Skin epidermis (tissue), 12 donors: ENCODE results near the gene DSN1.

ENCODE experiments used
- H3K27ac ChIP-seq, 21 experiments: fragments of 200-600 bp; sonication (generic) in 11 of 21; one replicate each; pipeline ENCODE4 v1.5.0; 2020; ENCODE audit warnings: mild to moderate bottlenecking in 3 of 21, inconsistent platforms in 2 of 21, moderate library complexity in 2 of 21
- H3K4me3 ChIP-seq, 7 experiments: fragments of 200-600 bp; sonication (generic) in 2 of 7; one replicate each; pipeline ENCODE4 v1.5.0; 2020; ENCODE audit warnings: inconsistent platforms in 2 of 7, mild to moderate bottlenecking in 2 of 7, moderate library complexity in 1 of 7

Gene DSN1

DNA sequence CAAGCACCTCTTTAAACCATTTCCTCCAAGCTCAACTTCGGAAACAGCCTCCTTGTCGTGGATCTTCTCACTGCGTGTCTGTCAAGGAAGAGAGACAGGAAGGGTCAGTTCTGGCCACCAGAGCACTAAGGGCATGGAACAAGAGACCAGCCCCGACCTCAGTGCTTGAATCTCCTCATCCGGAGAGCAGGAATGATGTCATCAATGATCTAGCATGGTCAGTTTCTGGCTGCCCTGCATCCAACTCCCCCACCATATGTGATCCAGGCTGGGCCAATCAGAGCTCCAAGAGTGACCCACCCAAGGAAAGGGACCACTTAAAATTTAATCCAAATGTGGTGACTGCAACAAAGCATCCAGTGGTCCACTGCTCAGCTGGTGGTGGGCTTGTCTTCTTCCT lies 23.3 kb upstream of the DSN1 start:
- Histone ChIP-seq H3K4me3 (no peak overlapping the region), H3K27ac (no peak overlapping the region)

DNA sequence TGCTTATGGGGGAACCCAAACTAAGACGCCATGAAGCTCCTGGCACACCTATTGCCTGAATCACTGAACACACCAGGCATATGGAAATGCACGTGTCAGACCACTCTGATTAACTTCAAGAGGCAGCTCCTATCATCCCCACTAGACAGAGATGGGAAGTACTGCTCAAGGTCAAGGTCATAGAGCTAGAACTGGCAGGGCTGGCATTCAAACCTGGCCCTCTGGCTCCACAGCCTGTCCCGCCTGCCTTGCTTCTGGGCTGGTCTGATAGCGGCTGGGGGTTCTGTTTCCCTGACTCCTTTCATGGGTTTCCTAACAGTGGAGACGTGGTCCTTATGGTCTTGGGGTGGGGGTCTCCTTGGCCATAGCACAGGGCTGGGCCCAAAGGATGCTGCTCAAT lies 22.6 kb upstream of the DSN1 start:
- Histone ChIP-seq H3K27ac (no peak overlapping the region), H3K4me3 (no peak overlapping the region)

DNA sequence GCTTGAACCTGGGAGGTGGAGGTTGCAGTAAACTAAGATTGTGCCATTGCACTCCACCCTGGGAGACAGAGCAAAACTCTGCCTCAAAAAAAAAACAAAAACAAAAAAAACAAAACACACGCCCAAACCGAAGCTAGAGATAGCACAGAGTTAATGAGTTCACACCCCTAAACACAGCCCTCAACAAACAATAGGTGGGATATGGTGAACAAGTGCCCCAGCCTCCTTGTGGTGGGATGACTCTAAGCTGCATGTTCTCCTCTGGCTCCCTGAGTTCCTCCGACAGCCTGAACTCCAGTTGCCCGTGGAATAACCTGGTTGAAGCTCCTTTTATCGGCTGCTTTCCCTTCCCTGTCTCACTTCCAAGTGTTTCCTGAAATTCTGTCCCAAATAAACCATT lies 22.1 kb upstream of the DSN1 start:
- Histone ChIP-seq H3K27ac (no peak overlapping the region), H3K4me3 (no peak overlapping the region)

DNA sequence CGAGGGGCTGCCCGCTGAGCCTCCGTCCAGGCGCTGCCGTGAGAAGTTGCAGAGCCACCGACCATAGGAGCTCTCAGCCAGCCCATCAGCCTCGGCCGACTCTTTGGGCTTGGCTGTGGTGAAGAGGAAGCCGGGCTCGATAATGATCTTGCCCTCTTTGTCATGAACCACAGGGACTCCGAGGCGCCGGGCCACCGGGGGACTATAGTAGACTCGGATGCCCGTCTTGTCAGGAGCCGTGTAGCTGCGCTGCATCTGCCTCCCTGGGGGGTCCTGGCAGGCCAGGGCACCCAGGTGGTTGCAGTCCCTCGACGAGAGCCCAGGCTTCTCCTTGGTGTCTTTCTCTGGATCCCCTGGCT lies 20.5 kb upstream of the DSN1 start:
- no peak overlapping the region for H3K4me3 ChIP-seq
- no peak overlapping the region for H3K27ac ChIP-seq

DNA sequence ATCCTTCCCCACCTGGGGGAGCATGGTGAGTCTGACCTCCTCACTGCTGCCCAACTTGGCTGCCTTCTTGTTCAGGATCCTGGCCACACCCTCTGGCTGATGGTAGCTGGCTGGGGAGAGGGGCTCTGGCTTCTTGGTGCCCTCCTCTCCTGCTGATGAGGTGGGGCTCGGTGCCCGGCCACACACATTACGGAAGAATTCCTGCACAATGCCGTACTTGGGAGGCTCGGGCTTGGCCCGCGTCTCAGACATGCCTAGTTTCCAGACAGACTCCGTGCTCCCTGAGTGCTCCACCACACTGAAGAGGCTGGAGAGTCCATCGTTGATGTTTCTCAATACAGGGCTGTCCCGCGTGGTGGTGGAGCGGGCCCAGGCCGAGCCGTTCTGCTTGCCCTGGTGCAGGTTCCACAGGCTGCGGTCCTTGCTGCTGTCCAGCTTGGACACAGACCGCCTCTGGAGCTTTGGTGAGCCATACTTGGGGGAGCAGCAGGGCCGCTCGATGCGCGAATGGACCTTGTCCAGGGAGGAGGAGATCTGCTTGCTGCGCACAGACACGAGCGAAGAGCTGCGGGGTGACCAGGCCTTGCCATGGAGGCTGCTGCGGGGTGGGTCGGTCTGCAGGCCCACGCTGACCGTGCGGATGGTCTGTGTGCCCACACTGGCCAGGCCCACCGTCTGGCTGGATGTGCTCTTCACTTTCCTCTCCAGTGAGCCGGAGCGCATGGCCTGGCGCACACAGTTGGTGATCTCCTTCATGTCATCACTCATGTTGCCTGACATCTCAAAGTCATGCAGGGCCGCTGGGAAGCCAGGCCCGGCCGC lies 19.9 kb upstream of the DSN1 start:
- H3K27ac ChIP-seq: no peak overlapping the region
- H3K4me3 ChIP-seq: no peak overlapping the region

DNA sequence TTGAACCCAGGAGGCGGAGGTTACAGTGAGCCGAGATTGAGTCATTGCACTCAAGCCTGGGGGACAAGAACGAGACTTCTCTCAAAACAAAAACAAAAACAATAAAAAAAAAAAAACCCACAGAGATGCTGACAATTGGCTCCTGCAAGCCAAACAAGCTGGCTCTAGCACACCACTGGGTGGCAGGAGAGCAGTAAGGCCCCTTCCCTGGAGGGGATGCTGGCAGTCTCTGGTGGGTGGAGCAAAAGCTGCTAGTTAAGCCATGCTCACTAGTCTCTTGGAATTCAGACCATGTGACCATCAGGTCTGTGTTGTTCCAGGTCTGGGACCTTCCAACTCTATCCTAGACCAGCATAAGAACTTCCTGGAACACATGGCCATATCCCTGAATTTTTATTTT lies 18.9 kb upstream of the DSN1 start:
- Histone ChIP-seq H3K4me3 (no peak overlapping the region), H3K27ac (no peak overlapping the region)

DNA sequence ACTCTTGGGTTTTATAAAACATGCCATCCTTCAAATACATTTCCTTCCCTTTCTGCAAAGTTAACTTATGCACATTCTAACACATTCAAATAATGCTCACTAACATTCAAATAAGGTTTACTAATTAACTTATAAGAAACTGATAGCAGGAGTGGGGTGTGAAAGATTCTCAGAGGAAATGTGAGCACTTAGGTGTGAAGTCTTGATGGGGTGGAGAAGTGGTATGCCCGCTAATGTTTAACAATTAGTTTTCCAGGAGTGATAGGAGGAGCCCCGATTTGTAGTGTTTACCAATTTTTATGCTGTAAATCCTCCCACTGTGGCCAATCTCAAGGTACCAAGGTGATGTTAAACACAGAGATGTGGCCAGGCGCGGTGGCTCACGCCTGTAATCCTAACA lies 18.3 kb upstream of the DSN1 start:
- no peak overlapping the region for H3K27ac ChIP-seq
- H3K4me3 ChIP-seq: no peak overlapping the region

DNA sequence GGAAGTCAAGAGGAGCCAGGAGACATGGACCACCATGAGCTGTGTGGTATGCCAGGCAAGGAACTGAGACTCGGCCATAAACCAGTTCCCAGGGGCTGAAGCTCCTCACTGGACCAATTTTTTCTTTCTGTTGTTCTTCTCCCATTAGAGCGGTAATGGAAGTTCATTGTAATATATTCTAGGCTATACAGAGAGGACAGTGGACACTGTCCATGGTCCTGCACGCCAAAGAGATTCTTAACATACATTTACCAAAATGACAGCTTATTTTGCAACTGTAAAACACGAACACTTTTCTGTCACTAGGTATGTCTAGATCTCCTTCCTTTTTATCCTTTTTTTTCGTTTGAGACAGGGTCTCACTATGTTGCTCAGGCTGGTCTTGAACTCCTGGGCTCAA lies 13.1 kb upstream of the DSN1 start:
- Histone ChIP-seq H3K27ac (no peak overlapping the region), H3K4me3 (no peak overlapping the region)

DNA sequence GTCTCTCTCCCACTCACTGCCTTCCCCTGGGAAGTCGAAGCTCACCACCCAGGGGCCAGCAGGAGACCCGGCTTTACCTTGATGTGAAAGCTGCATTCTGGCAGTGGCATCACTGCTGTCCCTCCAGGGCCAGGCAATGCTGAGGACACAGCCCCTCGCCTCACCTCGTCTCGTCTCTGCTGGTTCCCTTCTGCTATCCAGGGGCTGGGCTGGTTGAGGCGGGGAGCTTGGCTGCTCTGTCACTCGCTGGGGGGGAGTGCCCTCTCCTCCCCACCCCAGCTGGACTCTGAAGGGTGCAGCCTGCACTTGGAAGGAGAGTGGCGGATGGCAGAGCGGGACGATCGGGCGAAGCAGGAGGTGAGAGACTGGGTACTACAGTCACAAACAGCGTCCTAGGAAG lies 12.7 kb upstream of the DSN1 start:
- Histone ChIP-seq H3K4me3 (no peak overlapping the region), H3K27ac (no peak overlapping the region)

DNA sequence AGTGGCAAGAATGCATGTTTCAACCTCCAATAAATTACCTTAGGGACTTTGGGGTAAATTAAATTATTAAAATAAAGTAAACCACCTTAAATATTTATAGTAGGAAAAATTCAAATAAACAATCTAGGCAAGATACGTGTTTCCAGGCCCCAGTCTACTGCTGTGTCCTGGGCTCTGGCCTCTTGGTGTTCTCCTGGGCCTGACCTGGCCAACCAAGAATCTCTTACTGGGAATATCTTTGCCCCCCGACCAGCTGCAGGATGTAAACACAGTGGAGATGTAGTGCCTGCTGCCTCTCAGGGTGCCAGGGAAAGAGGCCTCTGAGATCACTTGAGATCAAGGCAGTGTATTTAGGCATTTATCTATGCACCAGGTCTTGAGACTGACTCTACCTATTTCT lies 11.7 kb upstream of the DSN1 start:
- Histone ChIP-seq H3K27ac (no peak overlapping the region), H3K4me3 (no peak overlapping the region)

DNA sequence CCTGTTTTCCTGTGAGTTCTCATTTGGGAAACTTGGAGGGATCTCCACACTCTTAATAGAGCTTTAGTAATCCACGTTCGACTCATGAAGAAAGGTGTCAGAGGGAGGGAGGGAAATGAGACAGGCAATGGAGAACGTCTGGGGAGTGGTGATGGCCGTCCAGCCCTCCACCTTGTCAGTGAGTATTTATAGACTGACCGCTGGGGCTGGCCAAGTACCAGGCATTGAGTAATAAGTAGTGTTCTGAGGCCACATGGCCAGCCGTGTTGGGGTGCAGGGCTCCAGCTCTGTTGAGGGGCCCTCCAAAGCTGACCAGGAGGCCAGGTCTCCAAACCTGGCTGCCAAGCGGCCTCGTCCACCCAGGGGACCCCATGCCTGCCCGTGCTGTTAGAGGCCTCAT lies 11.3 kb upstream of the DSN1 start:
- H3K4me3 ChIP-seq: no peak overlapping the region
- no peak overlapping the region for H3K27ac ChIP-seq

DNA sequence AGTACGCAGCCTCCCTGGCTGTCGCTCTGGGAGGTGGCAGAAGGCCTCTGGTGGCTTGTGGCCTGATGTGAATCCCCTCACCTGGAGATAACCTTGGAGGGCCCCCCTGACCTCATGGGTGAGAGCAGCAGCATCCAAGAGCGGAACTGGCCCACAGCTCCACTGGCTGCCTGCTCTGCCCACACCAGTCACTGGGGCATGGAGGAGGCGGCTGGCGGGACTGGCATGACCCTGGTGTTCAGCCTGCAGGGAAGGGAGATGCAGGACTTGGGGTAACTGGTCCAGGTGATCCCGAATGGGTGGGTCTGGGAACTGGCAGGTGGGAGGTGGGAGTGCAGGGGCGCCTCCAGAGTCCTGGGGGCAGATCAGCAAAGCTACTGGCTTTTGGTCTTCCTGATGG lies 10.6 kb upstream of the DSN1 start:
- Histone ChIP-seq H3K27ac (no peak overlapping the region), H3K4me3 (no peak overlapping the region)

DNA sequence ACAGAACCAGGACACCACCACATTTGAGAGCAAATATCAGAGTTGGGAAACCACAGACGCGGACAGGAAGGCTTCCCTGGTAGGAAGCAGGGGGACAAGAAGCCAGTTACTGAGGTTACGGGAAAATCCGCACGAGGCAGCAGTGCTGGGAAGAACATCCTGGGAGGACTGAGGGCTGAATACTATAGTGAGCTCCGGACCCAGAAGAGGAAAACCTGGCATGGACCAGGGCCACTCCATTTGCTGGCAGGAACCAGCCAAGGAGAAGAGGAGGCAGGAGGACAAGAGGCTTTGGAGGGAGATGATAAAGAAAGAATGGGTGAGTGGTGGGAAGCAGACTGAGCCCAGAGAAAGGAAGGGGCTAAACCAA lies 6.1 kb upstream of the DSN1 start:
- no peak overlapping the region for H3K27ac ChIP-seq
- no peak overlapping the region for H3K4me3 ChIP-seq

DNA sequence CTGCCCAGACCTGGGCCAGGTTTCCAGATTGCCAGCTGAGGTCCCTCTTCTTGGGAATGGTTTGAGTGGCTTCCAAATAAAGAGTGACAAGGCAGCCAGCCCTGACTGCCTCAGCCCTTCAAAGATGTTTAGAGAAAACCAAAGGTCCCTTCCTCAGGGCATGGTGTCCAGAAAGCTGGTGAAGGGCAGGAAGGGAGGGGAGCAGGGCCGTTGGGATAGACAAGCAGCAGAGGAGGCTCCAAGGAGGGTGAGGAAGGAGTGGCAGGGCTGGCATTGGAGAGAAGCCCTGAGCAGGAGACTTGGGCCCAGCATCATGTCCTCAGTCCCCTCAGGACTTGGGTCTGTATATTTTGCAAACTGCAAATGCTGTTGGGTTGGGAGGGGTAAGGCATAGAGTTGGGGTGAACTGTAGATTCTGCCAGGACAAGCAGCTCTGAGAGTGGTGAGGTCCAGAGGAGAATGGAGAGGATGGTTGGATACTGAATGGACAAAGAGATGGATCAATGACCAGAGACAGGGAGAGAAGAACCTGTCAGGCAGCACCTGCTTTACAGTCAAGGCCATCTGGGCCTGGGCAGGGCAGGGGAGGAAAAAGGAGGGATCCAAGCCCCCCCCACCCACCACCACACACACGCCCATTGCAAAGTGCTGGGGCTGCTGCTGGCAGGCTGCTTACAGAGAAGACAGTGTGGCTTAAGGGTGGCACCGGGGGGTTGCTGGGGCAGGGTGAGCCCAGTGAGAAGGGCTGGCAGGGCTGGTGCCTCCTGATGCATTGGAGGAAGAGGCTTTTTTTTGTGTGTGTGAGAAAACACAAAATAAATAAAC lies 5.5 kb upstream of the DSN1 start:
- H3K27ac ChIP-seq: peak overlapping the region in 1 of 21 experiments; percentile 10
- no peak overlapping the region for H3K4me3 ChIP-seq

DNA sequence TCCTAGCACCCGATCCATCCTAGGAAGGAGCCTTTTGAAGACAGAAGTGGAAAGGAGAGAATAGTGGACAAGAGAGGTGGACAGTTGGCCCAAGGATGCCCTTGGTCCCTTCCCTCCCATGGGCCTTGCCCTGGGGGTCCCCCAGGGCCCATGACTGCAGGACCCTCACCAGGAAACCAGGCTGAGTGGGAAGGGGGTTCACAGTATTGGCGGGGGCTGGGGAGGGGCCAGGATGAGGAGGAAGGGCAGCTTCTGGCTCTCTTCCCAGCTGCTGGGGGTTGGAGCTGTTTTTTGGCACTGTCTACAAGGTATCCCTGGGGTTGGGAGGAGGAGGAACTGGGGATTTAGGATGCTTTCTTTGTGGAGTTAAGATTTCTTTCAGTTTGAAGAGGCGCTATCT lies 4.0 kb upstream of the DSN1 start:
- no peak overlapping the region for H3K4me3 ChIP-seq
- peak overlapping the region in 4 of 21 experiments; percentile 25 to 44 (median 26) for H3K27ac ChIP-seq

DNA sequence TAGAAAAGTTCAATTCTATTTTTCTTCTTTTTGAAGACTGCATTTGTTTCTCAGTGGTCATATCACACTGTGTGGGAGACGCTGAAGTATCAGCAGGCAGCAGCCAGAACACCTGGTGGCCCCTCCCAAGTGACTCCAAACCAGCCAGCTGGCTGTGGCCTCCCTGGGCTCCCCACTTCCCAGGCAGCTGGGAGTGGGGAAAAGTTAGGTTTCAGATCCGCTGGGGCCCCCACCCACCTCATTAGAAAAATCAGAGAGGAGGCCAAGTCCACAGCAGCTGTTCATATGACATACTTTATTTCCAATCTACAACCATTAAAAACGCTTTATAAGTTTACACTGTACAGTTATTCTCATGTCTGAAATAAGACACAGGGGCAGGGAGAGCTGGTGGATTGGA lies 3.6 kb upstream of the DSN1 start:
- Histone ChIP-seq H3K4me3 (no peak overlapping the region), H3K27ac (peak overlapping the region in 2 of 21 experiments; percentile 4 to 53)

DNA sequence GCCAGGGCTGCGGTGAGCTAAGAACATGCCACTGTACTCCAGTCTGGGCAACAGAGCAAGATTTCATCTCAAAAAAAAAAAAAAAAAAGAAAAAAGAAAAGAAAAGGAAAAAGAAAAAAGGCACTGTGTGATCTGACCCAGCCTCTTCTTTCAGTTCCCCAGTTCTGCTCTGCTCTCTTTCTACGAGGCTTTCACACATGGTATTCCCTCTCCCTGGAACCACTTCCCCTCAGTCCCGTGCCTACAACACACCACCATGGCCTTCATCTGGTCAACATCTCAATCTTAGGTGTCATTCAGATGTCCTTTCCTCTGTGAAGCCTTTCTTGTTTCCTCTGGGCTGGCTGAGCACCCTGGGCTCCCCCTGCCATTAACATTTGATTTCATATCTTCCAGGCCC lies 2.3 kb upstream of the DSN1 start:
- H3K27ac ChIP-seq: peak overlapping the region in 5 of 21 experiments; percentile 15 to 98 (median 93)

DNA sequence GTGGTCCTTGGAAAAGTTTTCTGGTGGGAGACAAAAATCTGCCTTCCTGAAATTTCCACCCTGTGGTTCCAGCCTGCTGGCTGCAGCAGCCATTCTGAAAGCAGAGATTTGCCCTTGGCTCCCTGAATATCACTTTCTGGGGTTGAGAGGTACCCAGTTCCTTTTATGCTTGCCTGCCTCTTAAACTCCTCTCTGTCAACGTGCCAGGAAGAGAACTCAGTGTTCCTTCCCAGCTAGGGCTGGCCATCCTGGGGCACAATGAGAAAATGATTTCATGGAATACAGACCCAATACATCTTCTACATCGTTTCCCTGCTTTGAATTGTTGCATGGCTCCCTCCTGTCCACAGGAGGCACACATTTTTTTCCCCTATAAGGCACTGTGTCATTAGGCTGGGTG lies 1.6 kb upstream of the DSN1 start:
- peak overlapping the region in 15 of 21 experiments; percentile 44 to 99 (median 96) for H3K27ac ChIP-seq
- no peak overlapping the region for H3K4me3 ChIP-seq

More for the DNA sequence above, 2.3 kb upstream of the DSN1 start:
- no peak overlapping the region for H3K4me3 ChIP-seq

DNA sequence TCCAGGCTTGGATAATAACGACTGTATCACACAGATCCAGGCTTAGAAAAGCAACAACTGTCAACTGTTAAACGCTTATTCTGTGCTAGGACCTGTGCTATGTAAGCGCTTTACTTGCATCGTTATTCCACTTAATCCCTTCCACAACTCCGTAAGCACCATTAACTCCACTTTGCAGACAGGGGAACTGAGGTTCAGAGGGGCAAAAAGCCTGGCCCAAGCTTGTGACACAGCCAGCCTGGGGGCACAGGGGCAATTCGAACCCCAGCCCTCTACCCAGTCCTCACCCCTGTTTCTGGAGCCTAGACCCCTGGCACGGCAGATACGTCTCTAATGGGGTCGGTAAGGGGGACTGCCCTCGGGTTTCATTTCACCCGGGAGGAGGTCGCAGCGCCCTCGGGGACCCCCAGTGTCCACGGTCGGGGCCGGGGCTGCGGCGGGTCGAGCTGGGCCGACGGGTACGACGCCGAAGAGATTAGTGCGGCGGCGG lies 411 bp downstream of the DSN1 start:
- H3K4me3 ChIP-seq: peak overlapping the region; percentile 56 to 90 (median 80)
- peak overlapping the region in 20 of 21 experiments; percentile 70 to 99 (median 94) for H3K27ac ChIP-seq

DNA sequence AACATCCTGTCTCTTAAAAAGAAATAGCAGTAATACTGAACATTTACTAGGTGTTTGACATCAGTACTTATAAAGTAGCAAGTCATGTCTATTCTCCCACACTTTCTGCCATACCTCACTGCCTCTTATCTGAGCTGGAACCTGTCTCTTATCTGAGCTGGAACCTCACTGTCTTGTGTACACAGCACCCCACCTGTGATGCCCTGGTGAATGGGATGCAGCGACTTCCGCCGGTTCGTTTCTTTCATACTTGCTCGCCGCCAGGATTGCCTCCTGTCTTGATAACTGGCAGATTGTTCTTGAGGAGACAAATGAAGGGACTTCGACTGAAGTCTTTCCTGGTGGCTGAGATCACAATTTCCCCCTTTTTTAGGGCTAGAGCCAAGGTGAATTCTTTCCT lies 2.9 kb downstream of the DSN1 start:
- peak overlapping the region in 1 of 21 experiments; percentile 26 for H3K27ac ChIP-seq

More for the DNA sequence above, 2.9 kb downstream of the DSN1 start:
- no peak overlapping the region for H3K4me3 ChIP-seq
